Cardiac muscle cell (in vitro differentiated cells and primary cell): ENCODE results near the gene C20orf202. TPM values are rescaled to one million over a fixed set of nuclear protein-coding genes. Genes with fewer than 3 reads are reported as not detected.

Source experiments
- DNase-seq, 2 donors: peaks; one replicate each; pipeline versions ENCODE4 v3.0.0 to v3.0.0-alpha.2; 2010 to 2017; ENCODE audit warnings: low read depth in 1 of 2, low spot score in 1 of 2
- H3K27ac ChIP-seq: fragments of 200-600 bp; sonication (generic); 2 replicates; pipeline ENCODE4 v1.5.1; 2016
- H3K27me3 ChIP-seq: fragments of 200-600 bp; sonication (generic); 2 replicates; pipeline ENCODE4 v1.6.0; 2016; ENCODE audit warnings: control low read depth
- H3K36me3 ChIP-seq: fragments of 200-600 bp; sonication (generic); 2 replicates; pipeline ENCODE4 v1.5.1; 2016; ENCODE audit warnings: control low read depth
- H3K4me1 ChIP-seq: fragments of 200-600 bp; sonication (generic); 2 replicates; pipeline ENCODE4 v1.8.1; 2017; ENCODE audit warnings: low read depth, mild to moderate bottlenecking, mixed run types
- H3K4me3 ChIP-seq: fragments of 200-600 bp; sonication (generic); 2 replicates; pipeline ENCODE4 v1.5.1; 2016; ENCODE audit warnings: mild to moderate bottlenecking
- H3K9me3 ChIP-seq: fragments of 200-600 bp; sonication (generic); 2 replicates; pipeline ENCODE4 v1.5.1; 2017; ENCODE audit warnings: low read depth, mild to moderate bottlenecking, control low read depth
- CTCF ChIP-seq: IDR thresholded peaks from 2 replicates; pipeline ENCODE4 v1.5.1; 2012; ENCODE audit warnings: low read depth, mild to moderate bottlenecking, low read length
- polyA plus RNA-seq: library from polyadenylated mRNA; unstranded; fragments of >200 nt; fragmentation: Nextera tagmentation; extraction: Ambion mirVana; gene quantifications from 2 replicates; pipeline ENCODE4 v1.2.1, GENCODE V29; 2016
- total RNA-seq: library from RNA; depleted of rRNA; stranded (reverse); fragments of >200 nt; gene quantifications from 2 replicates; pipeline ENCODE4 v1.2.3, GENCODE V29; 2016

The C20orf202 gene
- total and polyA plus RNA-seq, 2 experiments from 2014 or later, result 0.27 to 0.83 TPM

- no peaks in the 10 kb centered on the region for H3K9me3 ChIP-seq
- no peaks in the 10 kb centered on the region for H3K36me3 ChIP-seq
- H3K4me3 ChIP-seq, result no peak overlapping the region
- peak in 1 of 2 donors; percentile 29 for DNase-seq
- no peak overlapping the region for H3K27ac ChIP-seq
- peaks cover 8% of the 10 kb centered on the region for H3K4me1 ChIP-seq
- peaks cover 17% of the 10 kb centered on the region for H3K27me3 ChIP-seq
- no peak for TF ChIP-seq CTCF
These were observed 15.6 kb upstream of the C20orf202 start for GRCh38 chr20:1187605-1188171.

- TF ChIP-seq CTCF, result no peak
- no peaks in the 10 kb centered on the region for H3K36me3 ChIP-seq
These were observed 14.9 kb upstream of the C20orf202 start for GRCh38 chr20:1188347-1188746.

GRCh38 chr20:1189827-1190226 is 13.4 kb upstream of the C20orf202 start:
- TF ChIP-seq CTCF, result no peak
- no peaks in the 10 kb centered on the region for H3K9me3 ChIP-seq
- H3K27me3 ChIP-seq, result peaks cover 2% of the 10 kb centered on the region
- no peak for DNase-seq
- no peak overlapping the region for H3K4me3 ChIP-seq
- no peaks in the 10 kb centered on the region for H3K36me3 ChIP-seq
- no peak overlapping the region for H3K27ac ChIP-seq
- H3K4me1 ChIP-seq, result peaks cover 8% of the 10 kb centered on the region

More at GRCh38 chr20:1188347-1188746, 14.9 kb upstream of the C20orf202 start:
- Histone ChIP-seq H3K27ac (no peak overlapping the region), H3K4me1 (peaks cover 8% of the 10 kb centered on the region), H3K9me3 (no peaks in the 10 kb centered on the region), H3K27me3 (peaks cover 15% of the 10 kb centered on the region), H3K4me3 (no peak overlapping the region)
- DNase-seq, result no peak

GRCh38 chr20:1190847-1191246 is 12.4 kb upstream of the C20orf202 start:
- Histone ChIP-seq H3K27ac (no peak overlapping the region), H3K4me3 (no peak overlapping the region), H3K9me3 (no peaks in the 10 kb centered on the region), H3K36me3 (no peaks in the 10 kb centered on the region), H3K4me1 (peaks cover 8% of the 10 kb centered on the region), H3K27me3 (no peaks in the 10 kb centered on the region)
- no peak for DNase-seq
- TF ChIP-seq CTCF, result no peak

GRCh38 chr20:1191299-1191698 is 12.0 kb upstream of the C20orf202 start:
- no peaks in the 10 kb centered on the region for H3K27me3 ChIP-seq
- no peak overlapping the region for H3K27ac ChIP-seq
- no peak for DNase-seq
- H3K4me3 ChIP-seq, result no peak overlapping the region
- no peak for TF ChIP-seq CTCF
- no peaks in the 10 kb centered on the region for H3K9me3 ChIP-seq
- peaks cover 8% of the 10 kb centered on the region for H3K4me1 ChIP-seq
- no peaks in the 10 kb centered on the region for H3K36me3 ChIP-seq
